HG03280 (cell line): ENCODE measurements around the gene POR.
"Not testable (repeated sequence)": the region's sequence is repeated elsewhere in the genome, so short reads cannot be mapped to it uniquely, and the experiment has no call there.

Experiments
- ATAC-seq: cut with Tn5 transposase; IDR thresholded peaks from one replicate; pipeline ENCODE4 v1.9.1; 2021; ENCODE audit warnings: mild to moderate bottlenecking, moderate library complexity; ENCODE audit not compliant: unreplicated experiment

Gene POR

GRCh38 chr7:75988568-75989499, 73.9 kb downstream of the POR start:
- no peak for ATAC-seq

- no peak for ATAC-seq
These were observed 74.8 kb downstream of the POR start for GRCh38 chr7:75989500-75990388.

GRCh38 chr7:75991531-75992082, 76.7 kb downstream of the POR start:
- ATAC-seq, result no peak

DNA sequence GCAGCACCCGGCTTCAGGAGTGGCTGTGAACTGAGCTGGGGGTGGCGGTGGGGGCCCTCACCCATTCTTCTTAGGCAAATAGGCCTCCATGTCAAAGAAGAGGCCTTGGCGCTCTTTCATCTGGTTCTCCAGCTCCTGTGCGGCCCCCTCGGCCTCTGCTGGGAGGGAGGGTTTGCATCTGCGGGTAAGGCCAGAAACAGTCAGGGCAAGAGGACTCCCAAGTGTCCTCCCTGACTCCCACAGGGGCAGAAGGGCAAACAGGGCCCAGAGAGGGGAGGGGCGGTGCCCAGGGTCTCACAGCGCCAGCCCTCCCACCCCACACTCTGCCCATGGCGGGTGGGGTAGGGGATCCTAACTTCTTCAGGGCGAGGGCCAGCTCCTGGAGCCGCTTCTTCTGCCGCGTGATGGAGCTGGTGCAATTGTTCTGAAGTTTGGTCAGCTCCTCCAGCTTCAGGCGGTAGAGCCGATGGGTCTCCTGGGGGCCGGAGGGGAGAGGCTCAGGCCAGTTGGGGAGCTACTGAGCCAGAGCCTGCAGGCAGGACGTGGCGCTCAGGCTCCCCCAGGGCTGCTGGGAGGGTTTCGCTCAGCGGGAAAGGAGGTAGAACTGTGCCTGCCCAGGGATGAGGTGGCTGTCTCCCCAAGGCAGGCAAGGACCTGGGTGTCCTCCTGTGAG, 77.3 kb downstream of the POR start:
- ATAC-seq, result no peak

- ATAC-seq, result no peak
These were observed 78.9 kb downstream of the POR start for GRCh38 chr7:75993689-75994387.

GRCh38 chr7:75994388-75995051, 79.6 kb downstream of the POR start, which contains the start of gene TMEM120A:
Gene TMEM120A (minus strand): TSS chr7:75994595. CDS start chr7:75994570, 25 bp downstream.
- peak; percentile 96 for ATAC-seq

- ATAC-seq, result no peak
These were observed 80.1 kb downstream of the POR start for GRCh38 chr7:75995052-75995471.

DNA sequence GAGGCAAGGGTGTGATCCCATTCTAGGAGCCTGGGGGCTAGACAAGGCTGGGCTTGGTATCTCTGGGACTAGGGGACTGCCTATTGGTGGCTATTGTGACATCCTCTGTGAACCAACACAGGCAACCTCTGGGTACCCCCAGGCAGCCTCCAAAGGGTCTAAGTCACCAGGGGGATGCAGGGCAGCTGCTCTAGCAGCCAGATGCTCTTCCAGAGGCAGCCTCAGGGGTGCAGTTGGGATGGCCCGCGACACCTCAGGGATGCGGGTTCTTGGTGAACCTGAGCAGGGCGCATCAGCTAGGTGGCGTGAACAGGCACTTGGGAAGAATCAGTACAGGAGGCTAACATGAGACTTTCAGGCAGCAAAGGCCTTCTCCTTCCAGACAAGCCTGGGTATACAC, 81.0 kb downstream of the POR start:
- no peak for ATAC-seq

DNA sequence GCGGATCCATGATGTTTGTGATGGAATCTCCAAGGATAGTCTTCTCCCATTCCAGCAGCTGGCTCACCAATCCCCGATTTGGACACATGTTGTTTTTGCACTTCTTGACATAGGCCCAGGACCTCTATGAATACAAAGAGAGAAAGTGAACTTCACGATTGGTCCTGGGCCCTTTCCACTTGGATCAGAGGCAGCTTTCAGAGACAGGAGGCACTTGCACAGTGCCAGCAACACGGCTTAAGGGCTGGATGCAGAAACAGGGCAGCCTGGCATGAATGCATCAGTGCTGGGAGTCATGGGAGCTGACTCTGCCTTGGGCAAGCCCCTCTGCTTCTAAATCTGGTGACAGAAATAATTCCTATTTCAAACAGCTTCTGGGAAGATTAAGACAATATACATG, 81.5 kb downstream of the POR start:
- ATAC-seq, result no peak

DNA sequence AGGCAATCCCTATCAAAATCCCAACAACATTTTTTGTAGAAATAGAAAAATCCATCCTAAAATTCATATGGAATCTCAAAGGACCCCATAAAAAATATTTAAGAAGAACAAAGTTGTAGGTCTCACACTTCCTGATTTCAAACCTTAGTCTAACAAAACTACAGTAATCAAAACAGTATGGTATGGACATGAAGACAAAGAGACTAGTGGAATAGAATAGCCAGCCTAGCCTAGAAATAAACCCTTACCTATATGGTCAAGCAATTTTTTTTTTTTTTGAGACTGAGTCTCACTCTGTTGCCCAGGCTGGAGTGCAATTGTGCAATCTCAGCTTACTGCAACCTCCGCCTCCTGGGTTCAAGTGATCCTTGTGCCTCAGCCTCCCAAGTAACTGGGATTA, 83.1 kb downstream of the POR start:
- ATAC-seq, result no peak

- ATAC-seq, result no peak
These were observed 85.6 kb downstream of the POR start for GRCh38 chr7:76000566-76000965.

- no peak for ATAC-seq
These were observed 87.2 kb downstream of the POR start for GRCh38 chr7:76002139-76002538.

- no peak for ATAC-seq
These were observed 87.9 kb downstream of the POR start for GRCh38 chr7:76002822-76003221.

- ATAC-seq, result no peak
These were observed 88.4 kb downstream of the POR start for GRCh38 chr7:76003351-76003750.

DNA sequence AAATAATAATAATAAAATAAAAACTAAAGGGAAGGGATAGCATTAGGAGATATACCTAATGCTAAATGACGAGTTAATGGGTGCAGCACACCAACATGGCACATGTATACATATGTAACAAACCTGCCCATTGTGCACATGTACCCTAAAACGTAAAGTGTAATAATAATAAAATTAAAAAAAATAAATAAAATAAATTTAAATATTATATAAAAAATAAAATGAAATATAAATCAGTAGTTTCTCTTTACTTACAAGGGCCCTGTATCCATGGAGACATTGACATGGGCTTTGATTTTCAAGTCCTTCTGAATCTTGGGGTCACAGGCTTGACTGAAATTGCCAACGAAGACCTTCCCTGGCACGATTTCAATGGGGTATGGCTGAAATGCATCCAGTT, 90.0 kb downstream of the POR start:
- not testable (repeated sequence) for ATAC-seq

DNA sequence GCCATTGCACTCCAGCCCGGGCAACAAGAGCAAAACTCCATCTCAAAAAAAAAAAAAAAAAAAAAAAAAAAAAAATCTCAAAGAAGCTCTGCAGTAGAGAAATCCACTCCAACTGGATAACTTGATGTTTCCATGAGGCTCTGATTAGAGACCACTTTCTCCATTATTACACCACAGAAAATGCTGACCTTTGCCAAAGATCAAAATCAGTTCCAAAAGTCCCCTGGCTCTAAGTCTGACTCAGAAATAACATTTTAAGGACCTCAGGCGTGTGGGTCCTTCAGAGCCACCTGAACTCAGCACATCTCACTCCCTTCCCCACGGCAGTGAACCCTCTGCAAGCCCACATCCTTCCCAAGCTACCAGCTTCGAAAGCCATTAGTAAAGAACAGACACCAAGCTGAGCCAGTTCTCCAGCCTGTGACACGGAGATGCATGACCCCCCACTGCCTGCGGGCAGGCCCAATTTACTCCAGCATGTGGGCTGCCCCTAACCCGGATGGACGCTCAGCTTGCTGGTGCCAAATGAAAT, 93.3 kb downstream of the POR start:
- ATAC-seq, result no peak

GRCh38 chr7:76009672-76010600, 95.0 kb downstream of the POR start:
- ATAC-seq, result no peak

GRCh38 chr7:76011442-76011861, 96.5 kb downstream of the POR start:
- no peak for ATAC-seq
